MV-4-11 (cell line): Measurements from ENCODE around the gene RPS2.
"Not testable (repeated sequence)": the region's sequence is repeated elsewhere in the genome, so short reads cannot be mapped to it uniquely, and the experiment has no call there.

Experiments used
- DNase-seq: peaks from one replicate; lab custom pipeline; 2025; lab: John Stamatoyannopoulos, UW

RPS2 gene

GRCh38 chr16:1941162-1942046 lies 23.2 kb downstream of the RPS2 start:
- DNase-seq = no peak

DNA sequence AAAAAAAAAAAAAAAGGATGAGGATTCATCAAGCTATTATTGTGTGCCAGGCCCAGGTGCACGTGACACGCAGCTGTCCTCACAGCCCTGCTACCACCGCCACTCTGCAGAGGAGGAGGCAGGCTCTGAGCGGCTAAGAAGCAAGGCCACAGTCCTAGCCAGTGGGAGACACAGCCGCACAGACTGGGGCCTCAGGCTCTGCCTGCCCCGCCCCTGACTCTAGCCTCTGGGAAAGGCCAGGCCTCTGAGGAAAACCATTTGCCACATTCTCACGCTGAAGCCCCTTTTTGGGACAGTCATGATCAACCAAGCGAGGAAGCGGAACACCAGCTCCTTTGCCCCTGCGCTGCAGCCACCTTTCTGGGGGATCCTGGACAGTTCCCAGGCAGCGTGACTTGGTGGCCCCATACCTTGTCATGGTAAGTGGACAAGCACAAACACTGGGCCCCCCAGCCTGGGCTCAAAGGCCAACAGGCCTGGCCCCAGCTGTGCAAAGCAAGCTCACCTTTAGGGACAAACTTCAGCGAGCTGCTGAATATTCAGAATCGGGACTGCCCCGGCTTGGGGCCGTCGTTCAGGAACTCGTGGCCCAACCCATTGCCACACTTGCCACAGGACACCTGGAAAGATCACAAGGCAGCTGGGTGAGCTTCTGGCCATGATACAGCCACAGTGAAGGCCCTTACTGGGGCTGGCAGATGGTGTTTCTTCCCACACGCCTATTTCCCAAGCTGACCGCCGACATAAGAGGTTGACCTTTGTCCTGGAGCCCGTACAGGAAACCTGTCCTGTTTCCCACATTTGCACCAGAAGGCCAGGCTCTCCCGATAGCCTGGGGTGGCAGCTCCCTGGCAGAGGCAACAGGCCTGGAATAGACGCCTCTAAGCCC lies 24.1 kb downstream of the RPS2 start:
- no peak for DNase-seq

GRCh38 chr16:1939833-1940232 lies 24.8 kb downstream of the RPS2 start:
- not testable (repeated sequence) for DNase-seq

GRCh38 chr16:1938910-1939309 lies 25.7 kb downstream of the RPS2 start:
- DNase-seq = no peak

DNA sequence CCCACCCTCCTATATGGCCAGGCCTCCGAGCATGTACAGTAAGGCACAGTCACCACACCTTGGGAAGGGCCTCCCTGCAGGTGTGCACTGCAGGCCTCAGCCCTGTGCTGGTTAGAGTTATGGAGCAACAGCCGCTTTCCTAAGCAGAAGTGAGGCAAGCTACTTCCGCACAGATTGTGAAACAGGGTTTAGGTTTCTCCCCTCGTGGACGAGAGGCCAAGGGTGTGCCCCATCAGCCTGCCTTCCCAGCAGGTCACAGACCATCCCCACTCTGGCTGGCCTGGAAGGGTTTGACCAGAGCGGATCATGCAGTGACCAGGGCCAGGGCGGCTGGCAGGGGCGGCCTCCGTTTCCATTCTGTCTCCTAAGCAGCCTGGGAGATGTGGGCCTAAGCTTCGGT lies 26.3 kb downstream of the RPS2 start:
- DNase-seq = peak; percentile 87

GRCh38 chr16:1936945-1937479 lies 27.6 kb downstream of the RPS2 start:
- DNase-seq = no peak

- no peak for DNase-seq
Observed at GRCh38 chr16:1933097-1933661, 31.4 kb downstream of the RPS2 start.

GRCh38 chr16:1932050-1933028 lies 32.3 kb downstream of the RPS2 start:
- DNase-seq = peak; percentile 11

GRCh38 chr16:1930338-1930720 lies 34.3 kb downstream of the RPS2 start:
- DNase-seq = no peak

DNA sequence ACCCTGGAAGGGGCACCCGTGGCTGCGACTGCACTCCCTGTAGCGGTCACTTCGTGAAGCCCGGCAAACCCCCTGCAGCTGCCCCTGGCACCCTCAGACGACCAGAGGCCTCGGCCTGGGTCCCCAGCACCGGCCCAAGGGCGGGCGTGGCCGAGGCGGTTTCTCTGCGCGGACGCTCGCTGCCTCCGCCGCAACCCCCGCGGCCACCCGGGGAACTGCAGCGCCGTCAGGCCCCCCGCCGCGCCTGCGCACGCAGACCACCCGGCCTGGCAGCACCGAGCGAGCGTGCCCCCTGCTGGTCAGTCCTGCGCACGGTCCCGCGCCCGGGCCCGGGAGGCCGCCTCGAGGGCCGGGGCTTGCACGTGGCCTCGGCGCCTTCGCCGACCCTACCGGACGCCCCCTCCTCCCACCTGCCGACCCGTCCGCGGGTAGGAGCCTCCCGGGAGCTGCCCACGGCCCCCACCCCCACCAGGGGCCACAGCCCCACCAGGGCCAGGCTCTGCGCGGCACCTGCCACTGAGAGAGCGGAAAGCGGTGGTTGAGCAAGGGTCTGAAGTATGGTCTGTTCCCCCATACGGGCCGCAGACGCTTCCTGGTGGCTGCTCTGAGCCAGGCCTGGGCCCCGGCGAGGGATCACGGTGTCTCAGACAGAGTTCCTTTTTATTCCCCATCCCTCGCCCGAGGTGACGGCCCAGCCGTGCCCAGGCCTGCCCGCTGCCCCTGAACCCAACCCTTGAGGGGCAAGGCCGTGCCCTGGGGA lies 34.9 kb downstream of the RPS2 start:
- DNase-seq = peak; percentile 70

- no peak for DNase-seq
Observed at GRCh38 chr16:1929105-1929504, 35.5 kb downstream of the RPS2 start.

DNA sequence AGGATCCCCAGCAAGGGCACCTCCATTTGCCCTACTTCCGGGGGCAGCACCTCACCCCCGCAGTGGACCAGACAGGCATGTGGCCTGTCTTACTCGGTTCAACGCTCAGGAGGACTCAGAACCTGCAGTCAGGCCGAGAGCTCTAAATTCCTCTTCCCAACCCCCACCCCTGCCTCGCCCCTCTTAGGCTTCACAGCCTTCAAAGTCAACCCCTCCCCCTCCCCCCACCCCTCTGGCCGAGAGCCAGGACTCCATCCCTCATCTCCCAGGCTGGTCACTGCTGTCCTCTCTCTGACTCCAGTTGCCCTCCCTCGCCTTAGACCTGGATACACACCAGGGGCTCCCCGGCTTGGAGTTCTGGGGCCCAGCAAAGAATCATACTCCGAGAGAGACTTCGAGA lies 38.4 kb downstream of the RPS2 start:
- DNase-seq = no peak

DNA sequence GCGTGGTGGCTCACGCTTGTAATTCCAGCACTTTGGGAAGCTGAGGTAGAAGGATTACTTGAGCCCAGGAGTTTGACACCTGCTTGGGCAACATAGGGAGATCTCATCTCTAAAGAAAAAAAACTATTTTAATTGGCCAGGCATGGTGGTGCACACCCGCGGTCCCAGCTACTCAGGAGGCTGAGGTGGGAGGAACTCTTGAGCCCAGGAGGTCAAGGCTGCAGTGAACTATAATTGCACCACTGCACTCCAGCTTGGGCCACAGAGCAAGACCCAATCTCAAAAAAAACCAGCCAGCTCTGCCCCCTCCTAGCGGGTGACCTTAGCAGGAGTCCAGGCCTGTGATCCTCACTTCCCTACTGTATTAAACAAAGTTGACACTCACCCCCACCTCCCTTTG lies 40.5 kb downstream of the RPS2 start:
- peak; percentile 42 for DNase-seq

- peak; percentile 46 for DNase-seq
Observed at GRCh38 chr16:1923299-1924034, 41.2 kb downstream of the RPS2 start.

DNA sequence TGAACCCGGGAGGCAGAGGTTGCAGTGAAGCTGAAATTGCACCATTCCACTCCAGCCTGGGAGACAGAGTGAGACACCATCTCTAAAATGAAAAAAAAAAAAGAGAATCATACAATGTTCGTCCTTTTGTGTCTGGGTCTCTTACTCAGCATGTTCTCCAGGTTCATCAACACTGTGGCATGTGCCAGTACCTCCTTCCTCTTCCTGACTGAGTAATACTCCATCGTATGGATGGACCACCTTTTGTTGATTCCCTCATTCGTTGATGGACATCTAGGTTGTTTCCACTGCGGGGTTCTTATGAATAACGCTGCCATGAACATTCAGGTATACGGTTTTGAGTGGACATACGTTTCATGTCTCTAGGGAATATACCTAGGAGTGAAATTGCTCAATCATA lies 42.3 kb downstream of the RPS2 start:
- DNase-seq = no peak

DNA sequence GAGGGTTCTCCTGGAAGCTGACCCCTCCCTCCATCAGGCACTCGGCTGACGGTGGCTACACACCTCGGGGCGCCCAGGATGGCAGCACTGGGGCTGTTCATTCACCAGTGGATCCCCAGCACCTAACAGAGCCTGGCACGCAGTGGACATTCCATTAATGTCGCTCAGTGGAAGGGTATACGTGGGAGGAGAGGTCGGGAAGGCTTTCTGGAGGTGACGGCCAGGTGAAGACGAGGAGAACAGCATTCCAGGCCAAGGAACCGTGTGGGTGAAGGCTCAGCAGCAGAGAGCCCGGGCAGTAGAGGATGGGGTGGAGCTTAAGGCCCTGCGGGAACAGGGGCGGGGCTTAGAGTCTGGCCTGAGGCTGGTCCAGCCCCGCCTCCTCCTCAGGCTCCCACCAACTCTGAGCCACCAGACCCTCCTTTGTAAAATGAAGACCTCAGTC lies 43.9 kb downstream of the RPS2 start:
- peak; percentile 46 for DNase-seq

DNA sequence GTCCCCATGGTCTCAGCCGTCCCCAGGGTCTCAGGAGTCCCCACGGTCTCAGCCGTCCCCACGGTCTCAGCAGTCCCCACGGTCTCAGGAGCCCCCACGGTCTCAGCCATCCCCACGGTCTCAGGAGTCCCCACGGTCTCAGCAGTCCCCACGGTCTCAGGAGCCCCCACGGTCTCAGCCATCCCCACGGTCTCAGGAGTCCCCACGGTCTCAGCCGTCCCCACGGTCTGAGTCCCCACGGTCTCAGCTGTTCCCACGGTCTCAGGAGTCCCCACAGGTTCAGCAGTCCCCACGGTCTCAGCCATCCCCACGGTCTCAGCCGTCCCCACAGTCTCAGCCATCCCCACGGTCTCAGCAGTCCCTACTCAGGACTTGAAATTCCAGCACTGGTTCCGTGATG lies 44.5 kb downstream of the RPS2 start:
- not testable (repeated sequence) for DNase-seq

DNA sequence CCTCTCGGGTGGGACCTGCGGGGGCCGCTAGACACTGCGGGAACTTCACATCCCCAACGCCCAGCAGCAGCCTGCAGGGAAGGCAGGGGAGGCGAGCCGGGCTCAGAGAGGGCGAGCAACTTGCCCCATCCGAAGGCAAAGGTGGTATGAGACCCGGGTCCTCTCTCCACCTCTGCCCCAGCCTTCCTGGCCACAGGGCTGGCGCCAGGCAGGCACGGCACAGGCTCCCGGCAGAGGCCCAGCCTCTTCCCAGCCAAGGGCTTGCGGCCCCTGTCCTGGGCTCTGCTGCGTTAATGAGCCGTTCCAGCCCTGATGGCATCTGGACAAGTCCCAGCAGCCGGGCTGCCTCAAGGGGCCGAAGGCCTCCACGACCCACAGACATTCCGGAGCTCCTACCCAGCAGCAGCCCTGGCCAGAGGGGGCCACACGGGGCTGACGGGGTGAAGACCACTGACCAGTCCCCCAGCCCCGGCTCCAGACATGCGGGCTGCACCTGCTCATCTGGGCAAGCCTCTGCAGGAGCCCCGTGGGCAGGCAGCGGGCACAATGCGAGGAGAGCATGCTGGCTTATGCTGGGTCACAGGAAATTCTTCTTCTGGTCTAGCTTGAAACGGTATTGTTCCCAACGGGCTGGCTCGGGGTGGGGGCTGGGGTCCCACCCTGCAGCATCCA lies 45.2 kb downstream of the RPS2 start:
- DNase-seq = no peak
